ENCODE measurements around the gene NFXL1.

NFXL1 gene

GRCh38 chr4:47863486-47863885 lies 50.9 kb downstream of the NFXL1 start:
- H3K9ac ChIP-seq (ENCODE audit: low read length): no peak overlapping the region
- TF ChIP-seq EZH2phosphoT487 (conservative IDR thresholded peaks at IDR 0.05; ENCODE audit: low read length) (no peak), CTCF (IDR thresholded peaks at IDR 0.05; ENCODE audit: insufficient read depth, low read length, poor library complexity, severe bottlenecking) (no peak)
- no peak overlapping the region for H3K4me3 ChIP-seq (ENCODE audit: insufficient read depth, low read length, poor library complexity, severe bottlenecking)
- H3K4me2 ChIP-seq (ENCODE audit: low read depth, low read length, poor library complexity, severe bottlenecking): no peak overlapping the region
- no peaks in the 10 kb centered on the region for H3K9me3 ChIP-seq (ENCODE audit: insufficient read depth, low read length)
- H3K27me3 ChIP-seq (ENCODE audit: low read length): no peaks in the 10 kb centered on the region
- H3K27ac ChIP-seq (ENCODE audit: low read depth, low read length): no peak overlapping the region
- peaks cover 15% of the 10 kb centered on the region; the same call in 1 of the 2 replicates for H3K36me3 ChIP-seq (ENCODE audit: low read length)
- H3F3A ChIP-seq (ENCODE audit: insufficient read depth): no peaks in the 10 kb centered on the region
- H4K20me1 ChIP-seq (ENCODE audit: low read depth, low read length): no peaks in the 10 kb centered on the region
- no peak overlapping the region for H2AFZ ChIP-seq (ENCODE audit: low read depth, low read length, severe bottlenecking)
- no peaks in the 10 kb centered on the region for H3K9me2 ChIP-seq (replicated peaks; ENCODE audit: insufficient read depth, low read length)
- H3K79me2 ChIP-seq (ENCODE audit: insufficient read depth, low read length): no peaks in the 10 kb centered on the region

DNA sequence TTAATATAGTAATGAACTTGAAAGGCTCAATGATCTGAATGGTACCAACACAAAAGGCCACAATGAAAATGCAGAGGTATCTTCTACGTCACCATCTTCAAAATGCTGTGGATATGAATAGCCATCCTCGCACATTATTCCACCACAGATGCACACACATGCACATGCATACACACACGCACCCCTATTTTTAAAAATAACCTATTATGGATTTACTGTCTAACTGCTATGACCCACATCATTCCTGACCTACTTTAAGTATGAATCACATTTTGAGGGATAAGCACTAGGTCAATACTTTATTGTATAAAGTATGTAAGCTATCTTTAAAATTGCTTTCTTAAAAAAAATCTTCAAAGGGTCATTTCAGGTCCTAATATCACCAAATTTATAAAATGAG lies 52.1 kb downstream of the NFXL1 start:
- Histone ChIP-seq H3K79me2 (ENCODE audit: insufficient read depth, low read length) (no peaks in the 10 kb centered on the region), H3K4me3 (ENCODE audit: insufficient read depth, low read length, poor library complexity, severe bottlenecking) (no peak overlapping the region), H3K27ac (ENCODE audit: low read depth, low read length) (no peak overlapping the region), H3K4me2 (ENCODE audit: low read depth, low read length, poor library complexity, severe bottlenecking) (no peak overlapping the region), H3K9me2 (replicated peaks; ENCODE audit: insufficient read depth, low read length) (no peaks in the 10 kb centered on the region), H3K9me3 (ENCODE audit: insufficient read depth, low read length) (no peaks in the 10 kb centered on the region), H2AFZ (ENCODE audit: low read depth, low read length, severe bottlenecking) (no peak overlapping the region), H3F3A (ENCODE audit: insufficient read depth) (no peaks in the 10 kb centered on the region), H3K27me3 (ENCODE audit: low read length) (no peaks in the 10 kb centered on the region), H4K20me1 (ENCODE audit: low read depth, low read length) (no peaks in the 10 kb centered on the region), H3K36me3 (ENCODE audit: low read length) (peaks cover 12% of the 10 kb centered on the region; the same call in 1 of the 2 replicates), H3K9ac (ENCODE audit: low read length) (no peak overlapping the region)
- no peak for TF ChIP-seq CTCF (IDR thresholded peaks at IDR 0.05; ENCODE audit: insufficient read depth, low read length, poor library complexity, severe bottlenecking)
- no peak for TF ChIP-seq EZH2phosphoT487 (conservative IDR thresholded peaks at IDR 0.05; ENCODE audit: low read length)

GRCh38 chr4:47860305-47860704 lies 54.1 kb downstream of the NFXL1 start:
- Histone ChIP-seq H4K20me1 (ENCODE audit: low read depth, low read length) (no peaks in the 10 kb centered on the region), H3K27me3 (ENCODE audit: low read length) (no peaks in the 10 kb centered on the region), H3K9me2 (replicated peaks; ENCODE audit: insufficient read depth, low read length) (no peaks in the 10 kb centered on the region), H3K4me2 (ENCODE audit: low read depth, low read length, poor library complexity, severe bottlenecking) (no peak overlapping the region), H3K27ac (ENCODE audit: low read depth, low read length) (no peak overlapping the region), H3K9ac (ENCODE audit: low read length) (no peak overlapping the region), H3K9me3 (ENCODE audit: insufficient read depth, low read length) (no peaks in the 10 kb centered on the region), H3K79me2 (ENCODE audit: insufficient read depth, low read length) (no peaks in the 10 kb centered on the region), H3K36me3 (ENCODE audit: low read length) (0 out of 2 replicates have a peak, but pooled peaks cover 12% of the 10 kb centered on the region), H3F3A (ENCODE audit: insufficient read depth) (no peaks in the 10 kb centered on the region), H3K4me3 (ENCODE audit: insufficient read depth, low read length, poor library complexity, severe bottlenecking) (no peak overlapping the region), H2AFZ (ENCODE audit: low read depth, low read length, severe bottlenecking) (no peak overlapping the region)
- TF ChIP-seq EZH2phosphoT487 (conservative IDR thresholded peaks at IDR 0.05; ENCODE audit: low read length) (no peak), CTCF (IDR thresholded peaks at IDR 0.05; ENCODE audit: insufficient read depth, low read length, poor library complexity, severe bottlenecking) (no peak)

All from SU-DHL-6 (cell line).